Caco-2 (cell line): ENCODE data around the gene ALDH2. TPM values are rescaled to one million over a fixed set of nuclear protein-coding genes. Genes with fewer than 3 reads are reported as not detected.

ENCODE experiments used
- BruUV-seq: library from RNA; stranded (reverse); fragments of 400-500 nt; replicated peaks from 2 replicates; lab custom pipeline; 2021; lab: Mats Ljungman, UMichigan
- CTCF ChIA-PET: fragments of 300-600 bp; sonication (Branson Sonifier 250); formaldehyde crosslinking; loops from one replicate; lab custom pipeline; 2022; ENCODE audit warnings: antibody characterized with exemption; lab: Charles Lee
- POLR2A ChIA-PET: fragments of 300-600 bp; sonication (Branson Sonifier 250); formaldehyde crosslinking; loops from one replicate; lab custom pipeline; 2022; ENCODE audit warnings: antibody characterized with exemption; lab: Charles Lee
- DNase-seq, 2 experiments: peaks; one replicate each; pipeline versions ENCODE4 v3.0.0 to v3.0.0-alpha.2; 2020 to 2022
- H3K27me3 ChIP-seq: replicated peaks from 2 replicates; pipeline ENCODE4 v1.6.0; 2011; ENCODE audit warnings: low read length; ENCODE audit not compliant: control insufficient read depth, insufficient read depth
- H3K36me3 ChIP-seq: 2 replicates; pipeline ENCODE4 v1.5.1; 2011; ENCODE audit warnings: low read length; ENCODE audit not compliant: control insufficient read depth, insufficient read depth
- H3K4me1 ChIP-seq: fragments of 250-450 bp; sonication (Bioruptor Pico); 2 replicates; pipeline ENCODE4 v1.5.1; 2020; ENCODE audit warnings: mild to moderate bottlenecking
- H3K4me3 ChIP-seq: 2 replicates; pipeline ENCODE4 v1.5.1; 2011; ENCODE audit warnings: low read depth, mild to moderate bottlenecking, control low read depth, low read length
- H3K9me3 ChIP-seq: fragments of 250-450 bp; sonication (Bioruptor Pico); 2 replicates; pipeline ENCODE4 v1.5.1; 2020; ENCODE audit warnings: mild to moderate bottlenecking, moderate library complexity
- H3K27ac Mint-ChIP-seq: one replicate; pipeline ENCODE4 v1.8.0; 2022; ENCODE audit warnings: mixed read lengths; ENCODE audit not compliant: unreplicated experiment
- H3K27me3 Mint-ChIP-seq: one replicate; pipeline ENCODE4 v1.8.0; 2022; ENCODE audit warnings: mixed read lengths; ENCODE audit not compliant: insufficient read depth, unreplicated experiment
- H3K36me3 Mint-ChIP-seq: one replicate; pipeline ENCODE4 v1.8.0; 2022; ENCODE audit warnings: mild to moderate bottlenecking, mixed read lengths; ENCODE audit not compliant: insufficient read depth, unreplicated experiment
- H3K4me1 Mint-ChIP-seq: one replicate; pipeline ENCODE4 v1.8.0; 2022; ENCODE audit warnings: low read depth, mixed read lengths; ENCODE audit not compliant: unreplicated experiment
- H3K4me3 Mint-ChIP-seq: one replicate; pipeline ENCODE4 v1.8.0; 2022; ENCODE audit warnings: mild to moderate bottlenecking, moderate library complexity, mixed read lengths; ENCODE audit not compliant: unreplicated experiment
- H3K9me3 Mint-ChIP-seq: one replicate; pipeline ENCODE4 v1.8.0; 2022; ENCODE audit warnings: mixed read lengths; ENCODE audit not compliant: unreplicated experiment
- intact Hi-C: fragments of 100-400 bp; cut with micrococcal nuclease; formaldehyde crosslinking; loops from one replicate; pipeline ENCODE4 v1.10.0; 2022; ENCODE audit not compliant: unreplicated experiment
- total RNA-seq: library from RNA; stranded (reverse); gene quantifications from 2 replicates; pipeline ENCODE4 v1.2.3, GENCODE V29; 2022
- TF ChIP-seq, protein P1 (sequence below), 2 experiments: fragments of 200-600 bp in 1 of 2; IDR thresholded peaks; 1 replicate in 1 of 2; 2 replicates in 1 of 2; pipeline versions ENCODE4 v1.5.1 to v1.8.0; 2011 to 2022; ENCODE audit warnings: antibody characterized with exemption in 1 of 2, control low read depth in 1 of 2, inconsistent platforms in 1 of 2, low read depth in 1 of 2, low read length in 1 of 2, mild to moderate bottlenecking in 1 of 2, moderate library complexity in 1 of 2; ENCODE audit not compliant: insufficient read depth in 1 of 2, severe bottlenecking in 1 of 2, unreplicated experiment in 1 of 2

The ALDH2 gene
- total RNA-seq, 1 experiment from 2014 or later: 196 TPM

DNA sequence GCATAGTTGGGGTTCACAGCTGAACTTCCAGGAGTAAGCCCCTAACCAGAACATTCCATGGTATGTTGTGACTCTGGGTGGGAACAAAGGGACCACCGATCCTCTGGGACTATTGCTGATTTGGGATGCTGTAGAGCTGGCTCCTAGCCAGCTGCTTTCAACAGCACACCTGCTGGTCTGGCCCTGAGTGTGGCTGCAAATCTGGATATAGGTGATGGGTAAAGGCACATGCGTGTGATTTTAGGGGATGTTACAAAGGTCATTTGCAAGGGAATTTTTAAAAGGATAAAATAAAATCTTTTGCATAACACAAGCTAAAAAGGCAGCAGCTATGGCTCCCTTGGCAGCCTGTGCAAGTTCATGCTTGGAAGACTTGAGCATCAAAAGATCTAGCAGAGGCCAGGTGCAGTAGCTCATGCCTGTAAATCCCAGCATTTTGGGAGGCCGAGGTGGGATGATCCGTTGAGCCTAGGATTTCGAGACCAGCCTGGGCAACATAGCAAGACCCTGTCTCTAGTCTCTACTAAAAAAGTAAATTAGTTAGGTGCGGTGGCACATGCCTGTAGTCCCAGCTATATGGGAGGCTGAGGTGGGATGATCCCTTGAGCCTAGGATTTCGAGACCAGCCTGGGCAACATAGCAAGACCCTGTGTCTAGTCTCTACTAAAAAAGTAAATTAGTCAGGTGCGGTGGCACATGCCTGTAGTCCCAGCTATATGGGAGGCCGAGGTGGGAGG is 1.6 kb downstream of the ALDH2 start:
- no peak for DNase-seq
- TF ChIP-seq, protein P1, sequence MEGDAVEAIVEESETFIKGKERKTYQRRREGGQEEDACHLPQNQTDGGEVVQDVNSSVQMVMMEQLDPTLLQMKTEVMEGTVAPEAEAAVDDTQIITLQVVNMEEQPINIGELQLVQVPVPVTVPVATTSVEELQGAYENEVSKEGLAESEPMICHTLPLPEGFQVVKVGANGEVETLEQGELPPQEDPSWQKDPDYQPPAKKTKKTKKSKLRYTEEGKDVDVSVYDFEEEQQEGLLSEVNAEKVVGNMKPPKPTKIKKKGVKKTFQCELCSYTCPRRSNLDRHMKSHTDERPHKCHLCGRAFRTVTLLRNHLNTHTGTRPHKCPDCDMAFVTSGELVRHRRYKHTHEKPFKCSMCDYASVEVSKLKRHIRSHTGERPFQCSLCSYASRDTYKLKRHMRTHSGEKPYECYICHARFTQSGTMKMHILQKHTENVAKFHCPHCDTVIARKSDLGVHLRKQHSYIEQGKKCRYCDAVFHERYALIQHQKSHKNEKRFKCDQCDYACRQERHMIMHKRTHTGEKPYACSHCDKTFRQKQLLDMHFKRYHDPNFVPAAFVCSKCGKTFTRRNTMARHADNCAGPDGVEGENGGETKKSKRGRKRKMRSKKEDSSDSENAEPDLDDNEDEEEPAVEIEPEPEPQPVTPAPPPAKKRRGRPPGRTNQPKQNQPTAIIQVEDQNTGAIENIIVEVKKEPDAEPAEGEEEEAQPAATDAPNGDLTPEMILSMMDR (IDR thresholded peaks at IDR 0.05; ENCODE audit: insufficient read depth in 1 of 2, low read depth in 1 of 2, low read length in 1 of 2, severe bottlenecking in 1 of 2, unreplicated experiment in 1 of 2): no peak
- intact Hi-C loops: no loop called here
- Histone ChIP-seq H3K27me3 (no peaks in the 10 kb centered on the region), H3K9me3 (no peaks in the 10 kb centered on the region), H3K36me3 (no peaks in the 10 kb centered on the region), H3K4me3 (peak overlapping the region; percentile 67), H3K4me1 (peaks cover 24% of the 10 kb centered on the region)
- peaks cover 19% of the 10 kb centered on the region for H3K4me1 Mint-ChIP-seq
- BruUV-seq: no TSS peak
- no peaks in the 10 kb centered on the region for H3K27me3 Mint-ChIP-seq
- peak overlapping the region; percentile 91 for H3K27ac Mint-ChIP-seq
- POLR2A ChIA-PET: interaction anchor here (0.5 to 2.2 kb wide), 4 partner anchors 8 to 66 kb away, joined by 3 to 7 read pairs (median 3); no protein-coding TSS in a partner anchor
- CTCF ChIA-PET: interaction anchor here (1.1 kb wide), 1 partner anchor 44 kb away, joined by 3 read pairs; no protein-coding TSS in a partner anchor
- peak overlapping the region; percentile 96 for H3K4me3 Mint-ChIP-seq
- peaks cover 34% of the 10 kb centered on the region for H3K36me3 Mint-ChIP-seq
- H3K9me3 Mint-ChIP-seq: no peaks in the 10 kb centered on the region

DNA sequence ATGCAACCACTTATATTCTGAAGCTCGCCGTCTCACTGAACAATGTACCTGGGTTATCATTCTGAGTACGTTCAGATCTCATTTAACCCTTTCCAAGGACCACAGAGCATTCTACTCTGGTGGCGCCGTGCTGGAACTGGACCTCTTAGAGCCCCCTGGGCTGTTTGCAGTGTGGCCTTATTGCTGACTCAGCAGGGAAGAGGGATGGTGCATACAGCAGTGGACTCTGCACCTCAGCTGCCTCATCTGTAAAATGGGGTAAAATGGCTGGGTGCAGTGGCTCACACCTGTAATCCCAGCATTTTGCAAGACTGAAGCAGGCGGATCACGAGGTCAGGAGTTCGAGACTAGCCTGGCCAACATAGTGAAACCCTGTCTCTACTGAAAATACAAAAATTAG is 2.9 kb downstream of the ALDH2 start:
- Mint-ChIP-seq H3K4me3 (no peak overlapping the region), H3K9me3 (no peaks in the 10 kb centered on the region), H3K4me1 (peaks cover 27% of the 10 kb centered on the region), H3K27ac (no peak overlapping the region), H3K27me3 (no peaks in the 10 kb centered on the region), H3K36me3 (peaks cover 36% of the 10 kb centered on the region)
- TF ChIP-seq, protein P1 (IDR thresholded peaks at IDR 0.05; ENCODE audit: insufficient read depth in 1 of 2, low read depth in 1 of 2, low read length in 1 of 2, severe bottlenecking in 1 of 2, unreplicated experiment in 1 of 2): no peak
- no peaks in the 10 kb centered on the region for H3K27me3 ChIP-seq
- no peaks in the 10 kb centered on the region for H3K9me3 ChIP-seq
- H3K36me3 ChIP-seq: no peaks in the 10 kb centered on the region
- ChIA-PET CTCF (no interaction called here), POLR2A (no interaction called here)
- H3K4me3 ChIP-seq: no peak overlapping the region
- intact Hi-C loops: no loop called here
- DNase-seq: no peak
- no TSS peak for BruUV-seq
- peaks cover 33% of the 10 kb centered on the region for H3K4me1 ChIP-seq

DNA sequence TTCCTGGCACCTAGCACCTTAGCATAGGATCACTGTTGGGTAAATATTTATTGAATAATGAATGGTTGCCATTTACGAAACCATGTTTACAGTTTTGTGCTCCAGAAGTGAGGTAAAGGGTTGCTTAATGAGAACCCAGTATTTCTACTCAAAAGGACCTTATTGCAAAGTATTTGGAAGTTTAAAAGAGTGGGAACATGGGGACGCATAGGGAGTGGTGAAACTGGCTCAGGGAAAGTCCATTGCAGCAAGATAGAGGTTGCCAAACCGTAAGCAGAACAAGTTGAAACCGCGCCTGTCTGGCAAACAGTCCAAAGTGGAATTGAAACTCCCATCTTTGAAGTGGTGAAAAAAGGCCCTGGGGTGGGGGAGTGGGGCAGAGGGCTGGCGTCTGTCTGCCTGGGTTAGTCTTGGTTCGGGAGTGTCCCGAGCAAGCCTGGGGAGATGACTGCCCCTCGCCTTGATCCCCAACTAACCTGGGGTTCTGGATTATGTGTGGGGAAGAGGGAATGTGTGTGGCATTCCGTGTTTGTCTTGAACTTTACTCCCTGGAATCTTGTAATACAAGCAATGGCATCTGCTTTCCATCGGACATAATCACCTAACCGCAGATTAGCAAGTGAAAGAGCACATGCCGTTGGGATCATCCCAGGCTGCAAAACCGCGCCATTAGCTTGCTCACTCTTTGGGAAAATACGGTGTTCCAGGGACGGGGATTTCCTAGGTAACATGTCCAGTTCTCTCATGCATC is 7.2 kb downstream of the ALDH2 start:
- Mint-ChIP-seq H3K4me1 (peaks cover 35% of the 10 kb centered on the region), H3K9me3 (no peaks in the 10 kb centered on the region), H3K36me3 (peaks cover 50% of the 10 kb centered on the region), H3K4me3 (peak overlapping the region; percentile 77), H3K27ac (peak overlapping the region; percentile 94), H3K27me3 (no peaks in the 10 kb centered on the region)
- ChIA-PET POLR2A (interaction anchor here (1.0 to 1.9 kb wide), 4 partner anchors 7 to 239 kb away, joined by 3 to 21 read pairs (median 6); partner anchors contain the start of genes ACAD10, ALDH2, BRAP and ERP29), CTCF (interaction anchor here (0.6 kb wide), 1 partner anchor 133 kb away, joined by 3 read pairs; no protein-coding TSS in a partner anchor)
- peaks cover 48% of the 10 kb centered on the region for H3K4me1 ChIP-seq
- H3K9me3 ChIP-seq: no peaks in the 10 kb centered on the region
- TF ChIP-seq, protein P1 (IDR thresholded peaks at IDR 0.05; ENCODE audit: insufficient read depth in 1 of 2, low read depth in 1 of 2, low read length in 1 of 2, severe bottlenecking in 1 of 2, unreplicated experiment in 1 of 2): no peak
- BruUV-seq: TSS peak; percentile 70
- DNase-seq: peak; percentile 77 to 79
- intact Hi-C loops: loop anchor here (10.0 kb wide), 1 partner anchor 89 kb away; the partner anchor contains the start of genes ACAD10 and BRAP
- no peaks in the 10 kb centered on the region for H3K27me3 ChIP-seq
- peaks cover 2% of the 10 kb centered on the region; the same call in 1 of the 2 replicates for H3K36me3 ChIP-seq
- H3K4me3 ChIP-seq: peak overlapping the region; percentile 4; the same call in 1 of the 2 replicates
